ENCODE data around the gene DOCK9. TPM values are rescaled to one million over a fixed set of nuclear protein-coding genes. Genes with fewer than 3 reads are reported as not detected.

The DOCK9 gene
- polyA plus RNA-seq, 3 donors, result 63.2 to 64.1 (median 64.0) TPM

- DNase-seq (ENCODE audit: low read depth in 3 of 3, low spot score in 2 of 3), result no peak
Measured at GRCh38 chr13:98782654-98783053, 195.2 kb downstream of the DOCK9 start.

GRCh38 chr13:98781905-98782304 lies 196.0 kb downstream of the DOCK9 start:
- no peak for DNase-seq (ENCODE audit: low read depth in 3 of 3, low spot score in 2 of 3)

- no peak for DNase-seq (ENCODE audit: low read depth in 3 of 3, low spot score in 2 of 3)
Measured at GRCh38 chr13:98781470-98781869, 196.4 kb downstream of the DOCK9 start.

GRCh38 chr13:98781045-98781444 lies 196.8 kb downstream of the DOCK9 start:
- DNase-seq (ENCODE audit: low read depth in 3 of 3, low spot score in 2 of 3), result no peak

- DNase-seq (ENCODE audit: low read depth in 3 of 3, low spot score in 2 of 3), result no peak
Measured at GRCh38 chr13:98780451-98780850, 197.4 kb downstream of the DOCK9 start.

- DNase-seq (ENCODE audit: low read depth in 3 of 3, low spot score in 2 of 3), result no peak
Measured at GRCh38 chr13:98779695-98780094, 198.2 kb downstream of the DOCK9 start.

GRCh38 chr13:98778749-98779148 lies 199.1 kb downstream of the DOCK9 start:
- no peak for DNase-seq (ENCODE audit: low read depth in 3 of 3, low spot score in 2 of 3)

- DNase-seq (ENCODE audit: low read depth in 3 of 3, low spot score in 2 of 3), result no peak
Measured at GRCh38 chr13:98776644-98777043, 201.2 kb downstream of the DOCK9 start.

GRCh38 chr13:98775844-98776598 lies 201.8 kb downstream of the DOCK9 start:
- no peak for DNase-seq (ENCODE audit: low read depth in 3 of 3, low spot score in 2 of 3)

- no peak for DNase-seq (ENCODE audit: low read depth in 3 of 3, low spot score in 2 of 3)
Measured at GRCh38 chr13:98775386-98775785, 202.5 kb downstream of the DOCK9 start.

GRCh38 chr13:98774776-98775175 lies 203.1 kb downstream of the DOCK9 start:
- no peak for DNase-seq (ENCODE audit: low read depth in 3 of 3, low spot score in 2 of 3)

GRCh38 chr13:98773921-98774320 lies 203.9 kb downstream of the DOCK9 start:
- DNase-seq (ENCODE audit: low read depth in 3 of 3, low spot score in 2 of 3), result no peak

GRCh38 chr13:98772794-98773452 lies 204.9 kb downstream of the DOCK9 start:
- no peak for DNase-seq (ENCODE audit: low read depth in 3 of 3, low spot score in 2 of 3)

GRCh38 chr13:98771838-98772611 lies 205.8 kb downstream of the DOCK9 start:
- DNase-seq (ENCODE audit: low read depth in 3 of 3, low spot score in 2 of 3), result no peak

- DNase-seq (ENCODE audit: low read depth in 3 of 3, low spot score in 2 of 3), result no peak
Measured at GRCh38 chr13:98769736-98770135, 208.1 kb downstream of the DOCK9 start.

GRCh38 chr13:98768522-98768921 lies 209.3 kb downstream of the DOCK9 start:
- no peak for DNase-seq (ENCODE audit: low read depth in 3 of 3, low spot score in 2 of 3)

- DNase-seq (ENCODE audit: low read depth in 3 of 3, low spot score in 2 of 3), result no peak
Measured at GRCh38 chr13:98766697-98767096, 211.2 kb downstream of the DOCK9 start.

GRCh38 chr13:98765996-98766519 lies 211.8 kb downstream of the DOCK9 start:
- no peak for DNase-seq (ENCODE audit: low read depth in 3 of 3, low spot score in 2 of 3)

GRCh38 chr13:98761986-98762616 lies 215.8 kb downstream of the DOCK9 start:
- DNase-seq (ENCODE audit: low read depth in 3 of 3, low spot score in 2 of 3), result no peak

- DNase-seq (ENCODE audit: low read depth in 3 of 3, low spot score in 2 of 3), result no peak
Measured at GRCh38 chr13:98761126-98761985, 216.5 kb downstream of the DOCK9 start.
